ENCODE data around the gene CNRIP1.

DNA sequence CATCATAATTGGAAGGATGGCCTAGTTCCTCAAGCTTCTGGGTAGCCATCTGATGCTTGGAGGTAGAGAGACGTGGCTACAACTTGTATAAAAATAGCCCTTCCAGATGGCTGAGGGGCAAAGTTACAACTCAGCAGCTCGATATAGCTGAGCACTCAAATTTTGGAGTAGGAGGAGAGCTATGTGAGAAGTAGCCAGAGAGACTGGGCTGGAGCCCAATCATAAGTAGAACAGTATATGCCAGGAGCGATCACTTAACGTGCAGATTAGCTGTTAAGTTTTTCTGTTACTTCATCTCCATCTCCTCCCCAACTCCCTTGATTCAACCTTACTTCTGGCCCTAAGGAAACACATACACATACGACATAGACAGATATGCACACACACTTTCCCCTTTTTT lies 28.8 kb downstream of the CNRIP1 start:
- no peak for TF ChIP-seq CREM (CRISPR knock-in tag; IDR thresholded peaks at IDR 0.05)
- TF ChIP-seq, protein P1, sequence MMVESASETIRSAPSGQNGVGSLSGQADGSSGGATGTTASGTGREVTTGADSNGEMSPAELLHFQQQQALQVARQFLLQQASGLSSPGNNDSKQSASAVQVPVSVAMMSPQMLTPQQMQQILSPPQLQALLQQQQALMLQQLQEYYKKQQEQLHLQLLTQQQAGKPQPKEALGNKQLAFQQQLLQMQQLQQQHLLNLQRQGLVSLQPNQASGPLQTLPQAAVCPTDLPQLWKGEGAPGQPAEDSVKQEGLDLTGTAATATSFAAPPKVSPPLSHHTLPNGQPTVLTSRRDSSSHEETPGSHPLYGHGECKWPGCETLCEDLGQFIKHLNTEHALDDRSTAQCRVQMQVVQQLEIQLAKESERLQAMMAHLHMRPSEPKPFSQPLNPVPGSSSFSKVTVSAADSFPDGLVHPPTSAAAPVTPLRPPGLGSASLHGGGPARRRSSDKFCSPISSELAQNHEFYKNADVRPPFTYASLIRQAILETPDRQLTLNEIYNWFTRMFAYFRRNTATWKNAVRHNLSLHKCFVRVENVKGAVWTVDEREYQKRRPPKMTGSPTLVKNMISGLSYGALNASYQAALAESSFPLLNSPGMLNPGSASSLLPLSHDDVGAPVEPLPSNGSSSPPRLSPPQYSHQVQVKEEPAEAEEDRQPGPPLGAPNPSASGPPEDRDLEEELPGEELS (CRISPR knock-in tag; IDR thresholded peaks at IDR 0.05): no peak
- no peak for TF ChIP-seq ZNF263 (CRISPR knock-in tag; IDR thresholded peaks at IDR 0.05; ENCODE audit: low read depth)
- TF ChIP-seq, protein P2, sequence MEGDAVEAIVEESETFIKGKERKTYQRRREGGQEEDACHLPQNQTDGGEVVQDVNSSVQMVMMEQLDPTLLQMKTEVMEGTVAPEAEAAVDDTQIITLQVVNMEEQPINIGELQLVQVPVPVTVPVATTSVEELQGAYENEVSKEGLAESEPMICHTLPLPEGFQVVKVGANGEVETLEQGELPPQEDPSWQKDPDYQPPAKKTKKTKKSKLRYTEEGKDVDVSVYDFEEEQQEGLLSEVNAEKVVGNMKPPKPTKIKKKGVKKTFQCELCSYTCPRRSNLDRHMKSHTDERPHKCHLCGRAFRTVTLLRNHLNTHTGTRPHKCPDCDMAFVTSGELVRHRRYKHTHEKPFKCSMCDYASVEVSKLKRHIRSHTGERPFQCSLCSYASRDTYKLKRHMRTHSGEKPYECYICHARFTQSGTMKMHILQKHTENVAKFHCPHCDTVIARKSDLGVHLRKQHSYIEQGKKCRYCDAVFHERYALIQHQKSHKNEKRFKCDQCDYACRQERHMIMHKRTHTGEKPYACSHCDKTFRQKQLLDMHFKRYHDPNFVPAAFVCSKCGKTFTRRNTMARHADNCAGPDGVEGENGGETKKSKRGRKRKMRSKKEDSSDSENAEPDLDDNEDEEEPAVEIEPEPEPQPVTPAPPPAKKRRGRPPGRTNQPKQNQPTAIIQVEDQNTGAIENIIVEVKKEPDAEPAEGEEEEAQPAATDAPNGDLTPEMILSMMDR (IDR thresholded peaks at IDR 0.05): no peak
- no peak for TF ChIP-seq TEAD1 (CRISPR knock-in tag; IDR thresholded peaks at IDR 0.05)
- TF ChIP-seq, protein P3, sequence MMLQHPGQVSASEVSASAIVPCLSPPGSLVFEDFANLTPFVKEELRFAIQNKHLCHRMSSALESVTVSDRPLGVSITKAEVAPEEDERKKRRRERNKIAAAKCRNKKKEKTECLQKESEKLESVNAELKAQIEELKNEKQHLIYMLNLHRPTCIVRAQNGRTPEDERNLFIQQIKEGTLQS (CRISPR knock-in tag; conservative IDR thresholded peaks at IDR 0.05): no peak
- TF ChIP-seq SP1 (CRISPR knock-in tag; conservative IDR thresholded peaks at IDR 0.05): no peak
- no peak for TF ChIP-seq FOXJ3 (CRISPR knock-in tag; IDR thresholded peaks at IDR 0.05; ENCODE audit: borderline replicate concordance)
- TF ChIP-seq NFYB (CRISPR knock-in tag; conservative IDR thresholded peaks at IDR 0.05; ENCODE audit: low read depth): no peak
- TF ChIP-seq, protein P4, sequence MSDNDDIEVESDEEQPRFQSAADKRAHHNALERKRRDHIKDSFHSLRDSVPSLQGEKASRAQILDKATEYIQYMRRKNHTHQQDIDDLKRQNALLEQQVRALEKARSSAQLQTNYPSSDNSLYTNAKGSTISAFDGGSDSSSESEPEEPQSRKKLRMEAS (CRISPR knock-in tag; IDR thresholded peaks at IDR 0.05): no peak
